Measurements from ENCODE around the gene KIAA0513. TPM values are rescaled to one million over a fixed set of nuclear protein-coding genes. Genes with fewer than 3 reads are reported as not detected.

The KIAA0513 gene
- total and polyA plus RNA-seq, 2 of the 13 experiments (the other 11 are each of a cell fraction or from before 2014, with no cell fraction given), result 1.8 TPM

DNA sequence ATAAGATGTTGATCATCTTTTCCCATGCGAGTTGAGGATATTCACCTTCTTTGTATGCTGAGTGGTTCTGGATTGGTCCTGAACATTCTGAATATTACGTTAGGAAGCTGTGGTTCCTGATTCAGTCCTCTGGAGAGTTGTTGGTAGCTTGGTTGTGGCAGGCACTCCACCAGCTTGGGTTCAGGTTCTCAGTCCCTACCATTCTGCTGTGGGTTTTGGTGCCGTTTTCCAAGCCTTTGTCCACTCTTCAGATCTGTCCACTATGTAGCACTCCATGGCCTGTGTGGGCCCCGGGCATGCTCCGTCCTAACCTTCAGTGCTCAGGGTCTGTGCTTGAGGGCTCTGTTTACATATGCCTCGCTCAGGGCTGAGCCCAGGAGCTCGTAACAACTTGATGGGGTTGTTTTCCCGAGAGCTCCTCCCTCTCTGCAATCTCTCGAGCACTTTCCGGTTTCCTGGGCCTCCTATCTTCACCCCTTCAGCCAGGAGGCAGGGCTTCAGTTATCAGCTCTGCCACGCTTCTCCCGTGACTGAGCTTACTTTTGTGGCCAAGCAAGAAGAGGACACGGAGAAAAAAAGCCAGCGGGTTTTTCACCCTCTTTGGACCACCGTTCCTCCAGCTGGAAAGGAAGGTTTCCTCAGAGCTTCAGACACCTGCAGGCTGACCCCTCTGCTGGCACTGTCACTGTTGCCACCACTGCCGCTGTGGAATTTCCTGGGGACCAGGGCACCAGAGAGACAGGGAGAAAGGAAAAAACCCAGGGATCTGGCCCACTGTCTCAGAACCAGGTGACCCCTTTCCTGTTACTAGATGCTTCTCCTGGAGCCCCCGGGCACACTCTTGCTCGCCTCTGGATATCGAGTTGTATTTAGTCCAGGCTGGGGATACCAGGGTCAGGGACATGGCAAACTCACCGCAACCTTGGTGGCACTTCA, 19.6 kb downstream of the KIAA0513 start (continued):
- TF ChIP-seq ZNF609 (CRISPR knock-in tag; IDR thresholded peaks at IDR 0.05; ENCODE audit: borderline replicate concordance), result peak; percentile 69
- 0 out of 2 replicates have a peak, but pooled peaks have one; percentile 17 for TF ChIP-seq EZH2 (conservative IDR thresholded peaks at IDR 0.05; ENCODE audit: low read depth, low read length)
- TF ChIP-seq PITX1 (CRISPR knock-in tag; IDR thresholded peaks at IDR 0.05), result 0 out of 2 replicates have a peak, but pooled peaks have one; percentile 30
- peak; percentile 63; the same call in 1 of the 2 replicates for TF ChIP-seq ETV5 (CRISPR knock-in tag; IDR thresholded peaks at IDR 0.05; ENCODE audit: borderline replicate concordance)
- peak; percentile 51; the same call in 1 of the 2 replicates for TF ChIP-seq KDM2A (CRISPR knock-in tag; IDR thresholded peaks at IDR 0.05; ENCODE audit: borderline replicate concordance, low read depth)
- peak; percentile 49; the same call in 1 of the 2 replicates for TF ChIP-seq BCL6 (CRISPR knock-in tag; IDR thresholded peaks at IDR 0.05)
- TF ChIP-seq SPEN (CRISPR knock-in tag; IDR thresholded peaks at IDR 0.05; ENCODE audit: low read depth), result peak; percentile 69; the same call in 1 of the 2 replicates
- TF ChIP-seq ZNF614 (CRISPR knock-in tag; IDR thresholded peaks at IDR 0.05; ENCODE audit: borderline replicate concordance), result peak; percentile 66; the same call in 1 of the 2 replicates
- peak; percentile 19; the same call in 1 of the 2 replicates for TF ChIP-seq RXRB (CRISPR knock-in tag; IDR thresholded peaks at IDR 0.05; ENCODE audit: borderline replicate concordance)
- TF ChIP-seq EHMT2 (IDR thresholded peaks at IDR 0.05; ENCODE audit: borderline replicate concordance, low read depth, low read length), result no peak
- peak; percentile 57; the same call in 1 of the 2 replicates for TF ChIP-seq BORCS8-MEF2B (CRISPR knock-in tag; IDR thresholded peaks at IDR 0.05)
- TF ChIP-seq ZNF329 (CRISPR knock-in tag; IDR thresholded peaks at IDR 0.05; ENCODE audit: low read depth), result no peak
- TF ChIP-seq ERF (CRISPR knock-in tag; IDR thresholded peaks at IDR 0.05), result peak; percentile 43; the same call in 1 of the 2 replicates
- peak; percentile 75 for TF ChIP-seq ZNF263 (CRISPR knock-in tag; IDR thresholded peaks at IDR 0.05)
- 0 out of 2 replicates have a peak, but pooled peaks have one; percentile 56 for TF ChIP-seq ARID2 (CRISPR knock-in tag; IDR thresholded peaks at IDR 0.05; ENCODE audit: borderline replicate concordance)
- 0 out of 2 replicates have a peak, but pooled peaks have one; percentile 20 for TF ChIP-seq ZBTB38 (CRISPR knock-in tag; IDR thresholded peaks at IDR 0.05)
- TF ChIP-seq, protein P1, sequence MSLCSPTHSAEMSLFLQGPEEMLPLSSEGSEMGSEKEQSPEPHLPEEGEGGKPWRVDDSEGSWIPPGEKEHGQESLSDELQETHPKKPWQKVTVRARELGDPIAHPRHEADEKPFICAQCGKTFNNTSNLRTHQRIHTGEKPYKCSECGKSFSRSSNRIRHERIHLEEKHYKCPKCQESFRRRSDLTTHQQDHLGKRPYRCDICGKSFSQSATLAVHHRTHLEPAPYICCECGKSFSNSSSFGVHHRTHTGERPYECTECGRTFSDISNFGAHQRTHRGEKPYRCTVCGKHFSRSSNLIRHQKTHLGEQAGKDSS (CRISPR knock-in tag; IDR thresholded peaks at IDR 0.05; ENCODE audit: borderline replicate concordance, low read depth), result peak; percentile 61; the same call in 1 of the 2 replicates
- TF ChIP-seq MYPOP (CRISPR knock-in tag; IDR thresholded peaks at IDR 0.05), result 0 out of 2 replicates have a peak, but pooled peaks have one; percentile 33
- TF ChIP-seq ZNF747 (CRISPR knock-in tag; IDR thresholded peaks at IDR 0.05; ENCODE audit: borderline replicate concordance), result no peak
- TF ChIP-seq IKZF4 (CRISPR knock-in tag; IDR thresholded peaks at IDR 0.05; ENCODE audit: borderline replicate concordance, low read depth, not compliant biosample characterization), result no peak

Measured in HepG2 (cell line).